CD4-positive, CD25-positive, alpha-beta regulatory T cell (primary cell): Measurements from ENCODE around the gene ZNF169. TPM values are rescaled to one million over a fixed set of nuclear protein-coding genes. Genes with fewer than 3 reads are reported as not detected.
"Not testable (repeated sequence)": the region's sequence is repeated elsewhere in the genome, so short reads cannot be mapped to it uniquely, and the experiment has no call there.

Source experiments
- ATAC-seq, 2 donors: fragments of 150-1000 bp; cut with Tn5 transposase; one replicate each; pipeline ENCODE4 v1.10.0; 2021; ENCODE audit warnings: low read depth in 2 of 2, moderate number of reproducible peaks in 2 of 2, moderate library complexity in 1 of 2
- DNase-seq, 3 donors: peaks; one replicate each; pipeline versions ENCODE4 v3.0.0 to v3.0.0-alpha.2; 2012 to 2022; ENCODE audit warnings: mixed read lengths in 1 of 3
- H3K27ac ChIP-seq: one replicate; pipeline ENCODE4 v1.7.0; 2013; ENCODE audit warnings: mild to moderate bottlenecking, low read length; ENCODE audit not compliant: insufficient read depth, poor library complexity, severe bottlenecking
- H3K27me3 ChIP-seq: one replicate; pipeline ENCODE4 v1.7.0; 2013; ENCODE audit warnings: low read length; ENCODE audit not compliant: control insufficient read depth, insufficient read depth
- H3K36me3 ChIP-seq: one replicate; pipeline ENCODE4 v1.7.0; 2013; ENCODE audit warnings: mild to moderate bottlenecking, low read length, moderate library complexity; ENCODE audit not compliant: control insufficient read depth, insufficient read depth
- H3K4me1 ChIP-seq: 2 replicates; pipeline ENCODE4 v1.7.0; 2013; ENCODE audit warnings: mild to moderate bottlenecking, low read length; ENCODE audit not compliant: insufficient read depth, control insufficient read depth, poor library complexity, severe bottlenecking
- H3K4me3 ChIP-seq: one replicate; pipeline ENCODE4 v1.7.0; 2013; ENCODE audit warnings: low read depth, mild to moderate bottlenecking, low read length, moderate library complexity
- H3K9me3 ChIP-seq, 2 experiments: 1 replicate in 1 of 2; 2 replicates in 1 of 2; pipeline ENCODE4 v1.7.0; 2013; ENCODE audit warnings: low read length in 2 of 2, mild to moderate bottlenecking in 1 of 2, moderate library complexity in 1 of 2; ENCODE audit not compliant: control insufficient read depth in 2 of 2
- H3K27ac Mint-ChIP-seq, 3 donors: one replicate each; pipeline ENCODE4 v1.8.0; 2020 to 2022; ENCODE audit warnings: mild to moderate bottlenecking in 3 of 3, mixed read lengths in 3 of 3, moderate library complexity in 2 of 3
- H3K27me3 Mint-ChIP-seq: one replicate; pipeline ENCODE4 v1.8.0; 2022; ENCODE audit warnings: mild to moderate bottlenecking, mixed read lengths
- H3K36me3 Mint-ChIP-seq: one replicate; pipeline ENCODE4 v1.8.0; 2020; ENCODE audit warnings: mixed read lengths
- H3K4me1 Mint-ChIP-seq, 4 donors: one replicate each; pipeline ENCODE4 v1.8.0; 2020 to 2022; ENCODE audit warnings: mixed read lengths in 4 of 4, mild to moderate bottlenecking in 1 of 4
- H3K4me3 Mint-ChIP-seq, 4 donors: one replicate each; pipeline ENCODE4 v1.8.0; 2020 to 2022; ENCODE audit warnings: mild to moderate bottlenecking in 4 of 4, mixed read lengths in 4 of 4, moderate library complexity in 3 of 4
- H3K9me3 Mint-ChIP-seq, 7 donors: one replicate each; pipeline ENCODE4 v1.8.0; 2020 to 2022; ENCODE audit warnings: mixed read lengths in 7 of 7, mild to moderate bottlenecking in 3 of 7, moderate library complexity in 2 of 7
- polyA plus RNA-seq, 4 donors: library from polyadenylated mRNA; unstranded; fragments of 300-500 nt; fragmentation: Illumina TruSeq; gene quantifications; one replicate each; pipeline ENCODE4 v1.2.3, GENCODE V29; 2021
- total RNA-seq: library from RNA; stranded (reverse); gene quantifications from one replicate; pipeline ENCODE4 v1.2.3, GENCODE V29; 2022

ZNF169 gene
- total and polyA plus RNA-seq, 5 donors from 2014 or later = 2.7 to 7.7 (median 5.4) TPM

- not testable (repeated sequence) for H3K36me3 ChIP-seq, H3K9me3 ChIP-seq, H3K4me3 ChIP-seq, H3K4me1 ChIP-seq, DNase-seq, H3K27me3 ChIP-seq, H3K27me3 Mint-ChIP-seq, ATAC-seq, H3K27ac ChIP-seq, H3K36me3 Mint-ChIP-seq, H3K4me3 Mint-ChIP-seq, H3K27ac Mint-ChIP-seq, H3K4me1 Mint-ChIP-seq, H3K9me3 Mint-ChIP-seq
Measured at GRCh38 chr9:94339657-94340056, 80.6 kb downstream of the ZNF169 start.

- ATAC-seq, H3K4me3 Mint-ChIP-seq, H3K4me3 ChIP-seq, H3K27ac ChIP-seq, H3K36me3 ChIP-seq, H3K9me3 Mint-ChIP-seq, H3K4me1 Mint-ChIP-seq, H3K27ac Mint-ChIP-seq, H3K27me3 Mint-ChIP-seq, H3K36me3 Mint-ChIP-seq, H3K9me3 ChIP-seq, H3K27me3 ChIP-seq, DNase-seq, H3K4me1 ChIP-seq: not testable (repeated sequence)
Measured at GRCh38 chr9:94340750-94341149, 81.7 kb downstream of the ZNF169 start.

GRCh38 chr9:94341703-94342102, 82.6 kb downstream of the ZNF169 start:
- H3K36me3 Mint-ChIP-seq, H3K27ac ChIP-seq, H3K9me3 ChIP-seq, H3K4me3 ChIP-seq, H3K4me1 Mint-ChIP-seq, H3K4me3 Mint-ChIP-seq, DNase-seq, H3K9me3 Mint-ChIP-seq, ATAC-seq, H3K27me3 ChIP-seq, H3K36me3 ChIP-seq, H3K4me1 ChIP-seq, H3K27me3 Mint-ChIP-seq, H3K27ac Mint-ChIP-seq: not testable (repeated sequence)

DNA sequence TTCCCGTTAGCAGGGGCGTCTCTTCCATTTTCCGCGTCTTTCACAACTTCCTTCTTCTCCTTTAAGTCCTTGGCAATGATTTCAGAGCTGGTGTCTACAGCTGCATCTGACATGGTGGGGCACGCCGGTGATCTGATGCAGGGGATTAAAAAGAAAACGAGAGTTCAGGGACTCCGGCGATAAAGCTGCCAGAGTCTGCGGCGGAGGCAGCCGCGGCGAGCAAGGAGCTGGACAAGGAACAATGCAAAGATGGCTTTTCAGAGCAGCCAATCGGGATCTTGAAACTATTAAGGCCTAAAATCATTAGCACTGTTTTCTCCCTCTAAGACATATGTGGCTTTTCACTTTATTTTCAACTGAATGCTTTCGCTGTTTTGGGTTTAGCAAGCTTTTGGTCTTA, 88.4 kb downstream of the ZNF169 start:
- not testable (repeated sequence) for H3K27me3 Mint-ChIP-seq, H3K4me3 ChIP-seq, H3K36me3 Mint-ChIP-seq, H3K4me3 Mint-ChIP-seq, H3K27ac ChIP-seq, H3K9me3 ChIP-seq, H3K27me3 ChIP-seq, H3K27ac Mint-ChIP-seq, H3K36me3 ChIP-seq, H3K4me1 Mint-ChIP-seq, H3K4me1 ChIP-seq, H3K9me3 Mint-ChIP-seq, DNase-seq, ATAC-seq

GRCh38 chr9:94348754-94349153, 89.7 kb downstream of the ZNF169 start:
- not testable (repeated sequence) for ATAC-seq, H3K27me3 ChIP-seq

More at GRCh38 chr9:94348754-94349153, 89.7 kb downstream of the ZNF169 start:
- not testable (repeated sequence) for H3K36me3 ChIP-seq, H3K36me3 Mint-ChIP-seq, H3K9me3 Mint-ChIP-seq, H3K4me1 Mint-ChIP-seq, H3K27ac Mint-ChIP-seq, H3K27ac ChIP-seq, H3K4me3 ChIP-seq, H3K4me3 Mint-ChIP-seq, H3K27me3 Mint-ChIP-seq, DNase-seq, H3K4me1 ChIP-seq, H3K9me3 ChIP-seq

Other genes with a start within 250 kb of the ZNF169 start
- 4.6 TPM for gene PTPDC1, start 174.8 kb upstream of the ZNF169 start, total RNA-seq
- 1 to 10 TPM; 1.1 to 2.2 (median 1.6) TPM for gene PTPDC1, start 174.8 kb upstream of the ZNF169 start, polyA plus RNA-seq
- gene NUTM2F, start 69.3 kb downstream of the ZNF169 start, total RNA-seq = not detected
- gene NUTM2F, start 69.3 kb downstream of the ZNF169 start, polyA plus RNA-seq = not detected